RWPE2 (cell line): ENCODE results near the gene HOXA13.

Source experiments
- ATAC-seq: fragments of 200-7000 bp; cut with Tn5 transposase; 3 replicates; pipeline ENCODE4 v1.9.1; 2021; ENCODE audit warnings: low read depth
- DNase-seq: peaks from one replicate; pipeline ENCODE4 v3.0.0-alpha.2; 2020; ENCODE audit warnings: low spot score
- H3K27ac ChIP-seq: fragments of 450-650 bp; 2 replicates; pipeline ENCODE4 v1.5.1; 2017; ENCODE audit warnings: mild to moderate bottlenecking; ENCODE audit not compliant: poor library complexity, severe bottlenecking
- H3K27me3 ChIP-seq: fragments of 250-450 bp; sonication (Bioruptor Pico); 2 replicates; pipeline ENCODE4 v1.5.1; 2021; ENCODE audit warnings: mild to moderate bottlenecking, moderate library complexity; ENCODE audit not compliant: insufficient read depth, poor library complexity, severe bottlenecking
- H3K36me3 ChIP-seq: fragments of 250-450 bp; sonication (Bioruptor Pico); 2 replicates; pipeline ENCODE4 v1.5.1; 2020; ENCODE audit warnings: low read depth, mild to moderate bottlenecking, moderate library complexity
- H3K4me1 ChIP-seq: fragments of 250-450 bp; sonication (Bioruptor Pico); 2 replicates; pipeline ENCODE4 v1.5.1; 2021; ENCODE audit warnings: mild to moderate bottlenecking, moderate library complexity; ENCODE audit not compliant: insufficient read depth, poor library complexity, severe bottlenecking
- H3K4me3 ChIP-seq: fragments of 250-450 bp; sonication (Bioruptor Pico); 2 replicates; pipeline ENCODE4 v1.5.1; 2021; ENCODE audit warnings: mild to moderate bottlenecking, moderate library complexity; ENCODE audit not compliant: severe bottlenecking
- H3K9me3 ChIP-seq: fragments of 250-450 bp; sonication (Bioruptor Pico); 2 replicates; pipeline ENCODE4 v1.5.1; 2021; ENCODE audit warnings: mild to moderate bottlenecking, moderate library complexity; ENCODE audit not compliant: severe bottlenecking
- TF ChIP-seq, protein P1 (sequence below): fragments of 450-650 bp; IDR thresholded peaks from one replicate; pipeline ENCODE4 v1.5.1; 2017; ENCODE audit warnings: mild to moderate bottlenecking, moderate library complexity; ENCODE audit not compliant: poor library complexity, severe bottlenecking

Gene HOXA13

DNA sequence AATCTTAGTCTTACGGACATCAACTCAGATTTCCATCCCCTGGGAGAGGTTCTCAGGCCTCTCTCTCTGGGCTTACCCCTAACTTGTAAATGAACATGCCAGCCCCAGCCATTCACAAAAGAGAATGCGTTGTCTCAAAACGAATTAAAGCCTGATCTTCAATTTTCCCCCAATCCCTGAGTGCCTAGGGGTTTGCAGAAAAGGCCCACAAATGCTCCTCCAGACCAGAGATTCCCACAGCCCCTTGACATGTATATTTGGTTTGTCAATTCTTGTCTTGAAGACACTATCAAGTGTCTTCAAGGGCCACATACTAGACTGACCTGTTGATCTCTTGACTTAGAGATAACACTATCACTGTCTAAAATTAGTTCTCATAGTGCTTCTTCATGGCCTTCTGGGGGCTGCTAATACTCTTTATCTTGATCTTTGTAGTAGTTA, 11.9 kb upstream of the HOXA13 start:
- DNase-seq (no peak), ATAC-seq (no peak)
- Histone ChIP-seq H3K4me3 (no peak overlapping the region), H3K36me3 (no peaks in the 10 kb centered on the region), H3K27me3 (no peaks in the 10 kb centered on the region), H3K27ac (no peak overlapping the region), H3K4me1 (peaks cover 2% of the 10 kb centered on the region), H3K9me3 (no peaks in the 10 kb centered on the region)
- TF ChIP-seq, protein P1, sequence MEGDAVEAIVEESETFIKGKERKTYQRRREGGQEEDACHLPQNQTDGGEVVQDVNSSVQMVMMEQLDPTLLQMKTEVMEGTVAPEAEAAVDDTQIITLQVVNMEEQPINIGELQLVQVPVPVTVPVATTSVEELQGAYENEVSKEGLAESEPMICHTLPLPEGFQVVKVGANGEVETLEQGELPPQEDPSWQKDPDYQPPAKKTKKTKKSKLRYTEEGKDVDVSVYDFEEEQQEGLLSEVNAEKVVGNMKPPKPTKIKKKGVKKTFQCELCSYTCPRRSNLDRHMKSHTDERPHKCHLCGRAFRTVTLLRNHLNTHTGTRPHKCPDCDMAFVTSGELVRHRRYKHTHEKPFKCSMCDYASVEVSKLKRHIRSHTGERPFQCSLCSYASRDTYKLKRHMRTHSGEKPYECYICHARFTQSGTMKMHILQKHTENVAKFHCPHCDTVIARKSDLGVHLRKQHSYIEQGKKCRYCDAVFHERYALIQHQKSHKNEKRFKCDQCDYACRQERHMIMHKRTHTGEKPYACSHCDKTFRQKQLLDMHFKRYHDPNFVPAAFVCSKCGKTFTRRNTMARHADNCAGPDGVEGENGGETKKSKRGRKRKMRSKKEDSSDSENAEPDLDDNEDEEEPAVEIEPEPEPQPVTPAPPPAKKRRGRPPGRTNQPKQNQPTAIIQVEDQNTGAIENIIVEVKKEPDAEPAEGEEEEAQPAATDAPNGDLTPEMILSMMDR, result no peak

DNA sequence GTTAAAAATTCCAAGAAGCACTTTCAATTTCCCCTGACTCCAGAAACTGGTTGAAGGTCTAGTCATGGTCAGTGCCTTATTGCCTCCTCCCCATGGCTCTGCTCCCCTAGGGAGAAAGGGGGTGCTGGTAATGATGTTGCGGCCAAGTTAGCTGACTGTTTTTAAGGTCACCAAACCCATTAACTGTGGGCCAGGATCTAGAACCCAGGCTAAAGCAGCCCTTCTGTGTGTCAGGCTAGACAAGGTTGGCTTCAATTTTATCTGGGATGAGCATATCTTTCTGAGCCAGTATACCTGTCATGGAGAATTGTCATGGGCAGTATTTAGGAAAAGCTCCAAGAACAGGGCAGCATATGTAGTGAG, 11.2 kb upstream of the HOXA13 start:
- DNase-seq (no peak), ATAC-seq (no peak)
- TF ChIP-seq, protein P1, result no peak
- H3K4me3 ChIP-seq, result no peak overlapping the region
- H3K9me3 ChIP-seq, result no peaks in the 10 kb centered on the region
- H3K36me3 ChIP-seq, result no peaks in the 10 kb centered on the region
- no peaks in the 10 kb centered on the region for H3K27me3 ChIP-seq
- H3K27ac ChIP-seq, result no peak overlapping the region
- peaks cover 6% of the 10 kb centered on the region for H3K4me1 ChIP-seq

DNA sequence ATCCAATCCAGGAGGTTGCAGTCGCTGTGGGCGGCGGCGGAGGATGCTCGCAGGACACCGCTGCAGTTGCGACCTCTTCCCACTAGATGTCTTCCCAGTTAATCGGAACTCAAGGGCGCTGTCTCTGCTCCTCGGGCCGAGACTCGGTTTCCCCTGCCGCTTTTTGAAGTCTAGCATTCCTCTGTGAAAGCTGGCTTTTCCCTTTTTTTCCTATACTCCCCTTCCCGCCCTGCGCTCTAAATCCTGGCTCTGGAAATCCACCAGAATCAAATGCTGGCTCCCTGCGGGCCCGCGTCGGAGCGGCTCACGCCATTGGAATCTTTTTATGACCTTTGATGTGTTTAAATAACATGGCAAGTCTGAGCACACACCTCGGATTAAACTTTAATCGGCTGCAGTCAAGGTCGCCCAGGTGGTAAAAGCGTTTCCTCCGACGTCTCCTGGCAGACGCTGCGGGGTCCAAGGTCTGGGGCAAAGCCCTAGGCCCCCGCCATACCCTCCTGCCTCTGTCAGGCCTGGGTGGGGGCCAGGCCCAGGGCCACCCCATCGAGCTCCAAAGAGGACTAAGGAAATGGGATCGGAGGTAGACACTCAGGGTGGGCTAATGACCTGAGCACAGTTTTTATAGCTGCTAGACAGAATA, 10.7 kb upstream of the HOXA13 start:
- TF ChIP-seq, protein P1, result peak; percentile 69
- no peaks in the 10 kb centered on the region for H3K36me3 ChIP-seq
- H3K27ac ChIP-seq, result no peak overlapping the region
- H3K4me1 ChIP-seq, result peaks cover 6% of the 10 kb centered on the region
- ATAC-seq (peak; percentile 30; the same call in 1 of the 3 replicates), DNase-seq (no peak)
- H3K4me3 ChIP-seq, result peak overlapping the region; percentile 13
- no peaks in the 10 kb centered on the region for H3K9me3 ChIP-seq
- no peaks in the 10 kb centered on the region for H3K27me3 ChIP-seq

DNA sequence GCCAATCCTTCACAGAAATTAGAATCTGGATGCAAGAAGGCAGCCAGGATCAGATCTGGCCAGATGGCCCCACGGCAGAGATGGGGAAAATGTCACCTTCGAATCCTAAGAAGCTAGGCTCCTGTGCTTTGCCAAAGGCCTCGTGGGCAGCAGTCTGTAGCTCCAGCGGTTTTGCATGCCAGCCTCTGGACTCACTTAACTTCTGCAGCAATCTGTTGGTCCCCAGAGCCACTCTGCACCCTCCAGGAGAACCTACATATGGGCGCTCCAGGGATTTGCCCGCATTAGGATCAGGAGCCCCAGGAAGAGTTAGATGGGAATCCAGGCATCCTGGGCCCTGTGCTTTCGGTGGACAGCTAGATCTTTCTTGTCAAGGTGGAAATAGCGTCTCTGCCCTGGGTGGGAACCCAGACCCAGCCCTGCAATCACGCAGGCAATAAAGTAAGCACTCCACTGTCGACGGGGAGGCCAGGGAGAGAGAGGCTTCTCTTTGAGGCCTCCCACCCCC, 10.1 kb upstream of the HOXA13 start:
- DNase-seq (no peak), ATAC-seq (no peak)
- Histone ChIP-seq H3K36me3 (no peaks in the 10 kb centered on the region), H3K27ac (no peak overlapping the region), H3K4me1 (peaks cover 6% of the 10 kb centered on the region), H3K4me3 (no peak overlapping the region), H3K27me3 (no peaks in the 10 kb centered on the region), H3K9me3 (no peaks in the 10 kb centered on the region)
- TF ChIP-seq, protein P1, result no peak

DNA sequence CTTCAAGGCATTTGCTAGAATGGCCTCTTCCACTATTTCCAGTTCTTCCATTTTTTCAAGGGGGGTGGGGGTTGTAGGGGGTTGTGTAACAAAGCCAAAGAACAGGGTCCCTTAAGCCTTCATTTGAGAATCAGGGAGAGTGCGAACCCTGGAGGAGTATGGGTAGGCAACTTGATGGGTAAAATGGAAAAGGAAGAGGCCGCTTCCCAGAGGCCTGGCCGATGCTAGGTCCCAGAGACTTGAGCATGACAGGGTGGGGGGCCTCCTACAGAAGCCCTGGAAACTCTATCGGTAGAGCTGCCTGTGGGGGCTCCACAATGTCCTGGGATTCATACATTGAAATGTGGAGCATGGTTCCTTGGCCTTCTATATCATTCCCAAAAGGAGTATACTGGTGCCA, 9.1 kb upstream of the HOXA13 start:
- DNase-seq, result no peak
- Histone ChIP-seq H3K4me1 (peaks cover 6% of the 10 kb centered on the region), H3K36me3 (no peaks in the 10 kb centered on the region), H3K27me3 (no peaks in the 10 kb centered on the region), H3K9me3 (no peaks in the 10 kb centered on the region), H3K27ac (no peak overlapping the region), H3K4me3 (no peak overlapping the region)
- ATAC-seq, result no peak
- TF ChIP-seq, protein P1, result no peak
